Neural progenitor cell (in vitro differentiated cells): ENCODE data around the gene MINDY3.

Source experiments
- CTCF ChIP-seq: fragments of 200-600 bp; sonication (generic); IDR thresholded peaks from 2 replicates; pipeline ENCODE4 v1.5.1; 2017; ENCODE audit warnings: antibody characterized with exemption, mild to moderate bottlenecking
- EZH2 ChIP-seq: fragments of 200-600 bp; sonication (generic); IDR thresholded peaks from 2 replicates; pipeline ENCODE4 v1.6.1; 2017; ENCODE audit warnings: antibody characterized with exemption, mild to moderate bottlenecking, moderate library complexity

GRCh38 chr10:15879058-15879457 is 18.8 kb upstream of the MINDY3 start:
- TF ChIP-seq CTCF (peak; percentile 77), EZH2 (no peak)
